ENCODE data around the gene B3GAT1.

Gene B3GAT1

GRCh38 chr11:134410766-134411165 lies 1.3 kb downstream of the B3GAT1 start:
- FAIRE-seq (no peak), DNase-seq (ENCODE audit: low spot score) (no peak)

GRCh38 chr11:134409552-134410429 lies 2.3 kb downstream of the B3GAT1 start:
- FAIRE-seq (no peak), DNase-seq (ENCODE audit: low spot score) (no peak)

GRCh38 chr11:134407923-134408322 lies 4.1 kb downstream of the B3GAT1 start:
- no peak for FAIRE-seq
- DNase-seq (ENCODE audit: low spot score) = no peak

GRCh38 chr11:134407321-134407828 lies 4.7 kb downstream of the B3GAT1 start:
- DNase-seq (ENCODE audit: low spot score) = no peak
- no peak for FAIRE-seq

- no peak for DNase-seq (ENCODE audit: low spot score)
- FAIRE-seq = no peak
Measured at GRCh38 chr11:134406264-134407185, 5.5 kb downstream of the B3GAT1 start.

GRCh38 chr11:134405841-134406240 lies 6.2 kb downstream of the B3GAT1 start:
- no peak for FAIRE-seq
- no peak for DNase-seq (ENCODE audit: low spot score)

- no peak for FAIRE-seq
- no peak for DNase-seq (ENCODE audit: low spot score)
Measured at GRCh38 chr11:134405436-134405835, 6.6 kb downstream of the B3GAT1 start.

- FAIRE-seq (no peak), DNase-seq (ENCODE audit: low spot score) (no peak)
Measured at GRCh38 chr11:134404575-134405341, 7.3 kb downstream of the B3GAT1 start.

- DNase-seq (ENCODE audit: low spot score) = no peak
- no peak for FAIRE-seq
Measured at GRCh38 chr11:134402910-134403309, 9.1 kb downstream of the B3GAT1 start.

- peak; percentile 10 for DNase-seq (ENCODE audit: low spot score)
- no peak for FAIRE-seq
Measured at GRCh38 chr11:134401825-134402809, 9.9 kb downstream of the B3GAT1 start.

- no peak for DNase-seq (ENCODE audit: low spot score)
- FAIRE-seq = no peak
Measured at GRCh38 chr11:134399996-134400395, 12.0 kb downstream of the B3GAT1 start.

GRCh38 chr11:134399293-134399654 lies 12.8 kb downstream of the B3GAT1 start:
- FAIRE-seq = no peak

GRCh38 chr11:134398644-134399292 lies 13.3 kb downstream of the B3GAT1 start:
- FAIRE-seq (no peak), DNase-seq (ENCODE audit: low spot score) (no peak)

More at GRCh38 chr11:134399293-134399654, 12.8 kb downstream of the B3GAT1 start:
- no peak for DNase-seq (ENCODE audit: low spot score)

GRCh38 chr11:134398079-134398444 lies 14.0 kb downstream of the B3GAT1 start:
- FAIRE-seq = no peak
- DNase-seq (ENCODE audit: low spot score) = no peak

GRCh38 chr11:134397304-134398078 lies 14.6 kb downstream of the B3GAT1 start:
- no peak for FAIRE-seq

GRCh38 chr11:134395002-134395401 lies 17.0 kb downstream of the B3GAT1 start:
- no peak for FAIRE-seq

More at GRCh38 chr11:134397304-134398078, 14.6 kb downstream of the B3GAT1 start:
- DNase-seq (ENCODE audit: low spot score) = no peak

GRCh38 chr11:134394311-134394710 lies 17.7 kb downstream of the B3GAT1 start:
- FAIRE-seq = no peak
- no peak for DNase-seq (ENCODE audit: low spot score)

More at GRCh38 chr11:134395002-134395401, 17.0 kb downstream of the B3GAT1 start:
- DNase-seq (ENCODE audit: low spot score) = no peak

GRCh38 chr11:134393638-134394037 lies 18.4 kb downstream of the B3GAT1 start:
- DNase-seq (ENCODE audit: low spot score) (no peak), FAIRE-seq (no peak)
